Endometrial microvascular endothelial cells (primary cell): Measurements from ENCODE around the gene GALNT5. TPM values are rescaled to one million over a fixed set of nuclear protein-coding genes. Genes with fewer than 3 reads are reported as not detected.

Source experiments
- in situ Hi-C: cut with HindIII; loops from 2 replicates; pipeline ENCODE4 v1.10.0; 2017; ENCODE audit warnings: low sequenced_read_pairs, low pct_unique_long_range_greater_than_20kb; ENCODE audit errors: inconsistent ontology term
- total RNA-seq: library from RNA; depleted of rRNA; stranded (reverse); fragments of >200 nt; gene quantifications from one replicate; pipeline ENCODE4 v1.2.3, GENCODE V29; 2015; ENCODE audit errors: inconsistent ontology term

GALNT5 gene
- total RNA-seq, 1 donor from 2014 or later, result under 0.01 TPM

GRCh38 chr2:157348291-157348921 is 90.9 kb downstream of the GALNT5 start:
- in situ Hi-C loops, result no loop called here

GRCh38 chr2:157349949-157350515 is 92.5 kb downstream of the GALNT5 start:
- in situ Hi-C loops, result no loop called here

GRCh38 chr2:157355618-157356017 is 98.1 kb downstream of the GALNT5 start:
- in situ Hi-C loops, result no loop called here

GRCh38 chr2:157359628-157360027 is 102.1 kb downstream of the GALNT5 start:
- in situ Hi-C loops, result no loop called here

GRCh38 chr2:157361526-157361925 is 104.0 kb downstream of the GALNT5 start:
- in situ Hi-C loops, result no loop called here

- in situ Hi-C loops, result no loop called here
Measured at GRCh38 chr2:157362627-157363026, 105.1 kb downstream of the GALNT5 start.

GRCh38 chr2:157363612-157364101 is 106.2 kb downstream of the GALNT5 start:
- in situ Hi-C loops, result no loop called here

Other genes starting within 250 kb of the GALNT5 start
- gene ERMN, start 68.1 kb downstream of the GALNT5 start, total RNA-seq, result not detected
- not detected for gene CYTIP, start 186.4 kb downstream of the GALNT5 start, total RNA-seq